ENCODE data around the gene SPOCK2. TPM values are rescaled to one million over a fixed set of nuclear protein-coding genes. Genes with fewer than 3 reads are reported as not detected.

Gene SPOCK2
- total RNA-seq, 1 donor from 2014 or later, result 8.6 TPM

DNA sequence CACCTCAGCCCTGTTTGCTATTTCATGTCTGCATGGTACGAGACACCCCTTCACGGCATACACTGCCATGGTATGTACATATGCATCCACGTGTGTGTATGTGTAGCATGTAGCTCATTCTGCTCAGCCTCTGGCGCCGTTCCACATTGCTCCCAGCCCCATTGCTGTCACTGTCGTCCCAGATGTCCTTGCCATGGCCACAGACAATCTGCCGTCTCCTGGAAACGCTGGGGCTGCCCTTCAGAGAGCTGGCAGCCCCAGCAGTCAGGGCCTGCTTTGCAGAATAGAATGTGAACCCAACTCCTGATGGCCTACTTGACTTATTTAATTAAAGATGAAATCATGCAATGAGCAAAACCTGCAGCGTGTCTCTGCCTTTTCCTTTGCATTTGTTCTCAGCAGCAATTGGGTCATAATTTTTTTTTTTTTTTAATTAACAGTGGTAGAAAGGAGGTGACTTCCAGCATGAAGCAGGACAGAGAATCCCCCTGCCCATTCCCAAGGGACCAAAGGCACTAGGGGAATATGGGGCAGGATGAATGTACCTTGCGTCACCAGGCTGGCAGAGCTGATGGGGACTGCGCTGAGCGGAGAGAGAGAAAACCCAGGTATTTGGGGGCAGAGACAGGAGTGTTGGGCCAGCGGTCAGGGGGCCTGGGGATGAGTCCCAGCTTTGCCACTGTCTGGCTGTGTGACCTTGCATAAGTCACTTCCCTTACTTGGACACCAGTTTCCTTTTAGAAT lies 75.0 kb downstream of the SPOCK2 start:
- peaks cover 98% of the 10 kb centered on the region for H3K4me1 ChIP-seq
- peaks cover 6% of the 10 kb centered on the region for H3K36me3 ChIP-seq
- H3K4me3 ChIP-seq, result no peak overlapping the region
- no peaks in the 10 kb centered on the region for H3K27me3 ChIP-seq (ENCODE audit: low read depth)
- peak; percentile 73 for DNase-seq
- intact Hi-C loops (cut with micrococcal nuclease), result no loop called here
- peak overlapping the region; percentile 92 for H3K27ac ChIP-seq (replicated peaks)
- no peak for TF ChIP-seq CTCF (IDR thresholded peaks at IDR 0.05; ENCODE audit: borderline replicate concordance)
- no peaks in the 10 kb centered on the region for H3K9me3 ChIP-seq (replicated peaks)

DNA sequence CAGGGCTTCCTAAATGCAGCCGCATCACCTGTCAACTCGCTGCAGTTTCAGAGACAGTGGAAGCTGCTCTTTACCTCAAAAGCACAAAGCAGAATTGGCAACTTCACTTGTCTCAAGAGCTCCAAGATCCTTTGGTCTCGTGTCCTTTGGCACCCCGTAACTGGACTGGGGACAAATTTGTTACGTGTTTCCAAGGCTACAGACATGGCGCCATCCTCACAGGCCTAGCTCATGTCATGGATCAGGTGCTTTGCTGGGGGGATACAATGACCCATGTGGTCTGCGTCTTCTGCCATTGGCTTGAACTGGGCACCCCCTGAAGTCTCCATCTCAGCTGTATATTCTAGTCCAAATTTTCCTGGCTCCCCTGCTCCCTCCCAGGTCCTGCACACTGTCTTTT lies 75.6 kb downstream of the SPOCK2 start:
- Histone ChIP-seq H3K27me3 (ENCODE audit: low read depth) (no peaks in the 10 kb centered on the region), H3K36me3 (peaks cover 11% of the 10 kb centered on the region), H3K9me3 (replicated peaks) (no peaks in the 10 kb centered on the region), H3K4me3 (no peak overlapping the region), H3K27ac (replicated peaks) (peak overlapping the region; percentile 92), H3K4me1 (peaks cover 97% of the 10 kb centered on the region)
- intact Hi-C loops (cut with micrococcal nuclease), result no loop called here
- no peak for DNase-seq
- no peak for TF ChIP-seq CTCF (IDR thresholded peaks at IDR 0.05; ENCODE audit: borderline replicate concordance)

- intact Hi-C loops (cut with micrococcal nuclease), result no loop called here
Observed at GRCh38 chr10:72011976-72012512, 76.3 kb downstream of the SPOCK2 start.

DNA sequence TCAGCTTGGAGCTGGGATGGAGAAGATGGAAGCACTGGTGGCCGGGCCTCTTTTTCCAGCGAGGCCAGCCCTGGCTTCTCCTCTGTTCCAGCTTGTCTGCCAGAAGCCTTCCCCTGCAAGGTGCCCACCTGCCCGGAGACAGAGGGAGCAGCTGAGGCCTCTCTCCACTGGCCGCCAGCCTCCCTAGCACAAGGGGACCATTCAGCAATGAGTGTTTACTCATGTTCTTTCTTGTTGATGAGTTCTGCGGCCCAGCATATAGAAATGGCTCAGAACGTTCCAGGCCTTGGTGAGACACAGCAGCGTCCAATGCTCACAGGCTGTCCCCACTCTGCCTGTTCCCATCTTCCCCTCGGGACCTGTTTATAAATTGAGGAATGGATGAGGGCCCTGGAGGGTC lies 76.9 kb downstream of the SPOCK2 start:
- H3K4me3 ChIP-seq, result no peak overlapping the region
- H3K36me3 ChIP-seq, result peaks cover 21% of the 10 kb centered on the region
- no peak for TF ChIP-seq CTCF (IDR thresholded peaks at IDR 0.05; ENCODE audit: borderline replicate concordance)
- intact Hi-C loops (cut with micrococcal nuclease), result no loop called here
- no peaks in the 10 kb centered on the region for H3K9me3 ChIP-seq (replicated peaks)
- no peak for DNase-seq
- H3K27me3 ChIP-seq (ENCODE audit: low read depth), result no peaks in the 10 kb centered on the region
- H3K4me1 ChIP-seq, result peaks cover 97% of the 10 kb centered on the region
- H3K27ac ChIP-seq (replicated peaks), result peak overlapping the region; percentile 92

More at GRCh38 chr10:72011976-72012512, 76.3 kb downstream of the SPOCK2 start:
- no peaks in the 10 kb centered on the region for H3K9me3 ChIP-seq (replicated peaks)
- TF ChIP-seq CTCF (IDR thresholded peaks at IDR 0.05; ENCODE audit: borderline replicate concordance), result no peak
- H3K4me1 ChIP-seq, result peaks cover 97% of the 10 kb centered on the region
- no peaks in the 10 kb centered on the region for H3K27me3 ChIP-seq (ENCODE audit: low read depth)
- peaks cover 19% of the 10 kb centered on the region for H3K36me3 ChIP-seq
- peak overlapping the region; percentile 92 for H3K27ac ChIP-seq (replicated peaks)
- no peak overlapping the region for H3K4me3 ChIP-seq
- DNase-seq, result no peak

- Histone ChIP-seq H3K27me3 (ENCODE audit: low read depth) (no peaks in the 10 kb centered on the region), H3K4me1 (peaks cover 97% of the 10 kb centered on the region), H3K4me3 (no peak overlapping the region), H3K36me3 (peaks cover 26% of the 10 kb centered on the region), H3K27ac (replicated peaks) (peak overlapping the region; percentile 92), H3K9me3 (replicated peaks) (no peaks in the 10 kb centered on the region)
- TF ChIP-seq CTCF (IDR thresholded peaks at IDR 0.05; ENCODE audit: borderline replicate concordance), result no peak
- DNase-seq, result no peak
- intact Hi-C loops (cut with micrococcal nuclease), result no loop called here
Observed at GRCh38 chr10:72011016-72011415, 77.3 kb downstream of the SPOCK2 start.
